ENCODE data around the gene LDLR. TPM values are rescaled to one million over a fixed set of nuclear protein-coding genes. Genes with fewer than 3 reads are reported as not detected.
A peak's percentile ranks its signal among the peaks of the same experiment; 100 is the strongest.

LDLR gene
- total RNA-seq, 1 donor from 2014 or later: 158 TPM

- H3K27ac Mint-ChIP-seq (ENCODE audit: unreplicated experiment): no peak overlapping the region
- H3K9me3 Mint-ChIP-seq (ENCODE audit: unreplicated experiment): no peaks in the 10 kb centered on the region
- H3K36me3 Mint-ChIP-seq (ENCODE audit: low read depth, unreplicated experiment): peaks cover 27% of the 10 kb centered on the region
- H3K4me3 Mint-ChIP-seq (ENCODE audit: unreplicated experiment): no peak overlapping the region
- DNase-seq (ENCODE audit: low spot score): no peak
- H3K4me1 Mint-ChIP-seq (ENCODE audit: unreplicated experiment): peaks cover 7% of the 10 kb centered on the region
- no peaks in the 10 kb centered on the region for H3K27me3 Mint-ChIP-seq (ENCODE audit: unreplicated experiment)
- TF ChIP-seq CTCF (IDR thresholded peaks at IDR 0.05; ENCODE audit: unreplicated experiment): no peak
These were observed 35.1 kb upstream of the LDLR start for GRCh38 chr19:11054200-11054599.

GRCh38 chr19:11054628-11055027, 34.6 kb upstream of the LDLR start:
- DNase-seq (ENCODE audit: low spot score): no peak
- Mint-ChIP-seq H3K27me3 (ENCODE audit: unreplicated experiment) (no peaks in the 10 kb centered on the region), H3K27ac (ENCODE audit: unreplicated experiment) (peak overlapping the region; percentile 18), H3K9me3 (ENCODE audit: unreplicated experiment) (no peaks in the 10 kb centered on the region), H3K36me3 (ENCODE audit: low read depth, unreplicated experiment) (peaks cover 31% of the 10 kb centered on the region), H3K4me3 (ENCODE audit: unreplicated experiment) (peak overlapping the region; percentile 69), H3K4me1 (ENCODE audit: unreplicated experiment) (peaks cover 7% of the 10 kb centered on the region)
- no peak for TF ChIP-seq CTCF (IDR thresholded peaks at IDR 0.05; ENCODE audit: unreplicated experiment)

GRCh38 chr19:11058246-11059030, 30.8 kb upstream of the LDLR start:
- H3K27ac Mint-ChIP-seq (ENCODE audit: unreplicated experiment): no peak overlapping the region
- H3K27me3 Mint-ChIP-seq (ENCODE audit: unreplicated experiment): peaks cover 1% of the 10 kb centered on the region
- peaks cover 39% of the 10 kb centered on the region for H3K36me3 Mint-ChIP-seq (ENCODE audit: low read depth, unreplicated experiment)
- DNase-seq (ENCODE audit: low spot score): no peak
- H3K9me3 Mint-ChIP-seq (ENCODE audit: unreplicated experiment): no peaks in the 10 kb centered on the region
- H3K4me1 Mint-ChIP-seq (ENCODE audit: unreplicated experiment): no peaks in the 10 kb centered on the region
- no peak for TF ChIP-seq CTCF (IDR thresholded peaks at IDR 0.05; ENCODE audit: unreplicated experiment)
- no peak overlapping the region for H3K4me3 Mint-ChIP-seq (ENCODE audit: unreplicated experiment)

- no peak for DNase-seq (ENCODE audit: low spot score)
- TF ChIP-seq CTCF (IDR thresholded peaks at IDR 0.05; ENCODE audit: unreplicated experiment): no peak
These were observed 29.5 kb upstream of the LDLR start for GRCh38 chr19:11059511-11060358.

GRCh38 chr19:11061952-11062351, 27.3 kb upstream of the LDLR start:
- no peak for TF ChIP-seq CTCF (IDR thresholded peaks at IDR 0.05; ENCODE audit: unreplicated experiment)
- no peaks in the 10 kb centered on the region for H3K4me1 Mint-ChIP-seq (ENCODE audit: unreplicated experiment)
- H3K27ac Mint-ChIP-seq (ENCODE audit: unreplicated experiment): no peak overlapping the region
- no peak for DNase-seq (ENCODE audit: low spot score)
- H3K4me3 Mint-ChIP-seq (ENCODE audit: unreplicated experiment): no peak overlapping the region
- no peaks in the 10 kb centered on the region for H3K9me3 Mint-ChIP-seq (ENCODE audit: unreplicated experiment)
- H3K27me3 Mint-ChIP-seq (ENCODE audit: unreplicated experiment): peaks cover 6% of the 10 kb centered on the region
- H3K36me3 Mint-ChIP-seq (ENCODE audit: low read depth, unreplicated experiment): peaks cover 33% of the 10 kb centered on the region

More at GRCh38 chr19:11059511-11060358, 29.5 kb upstream of the LDLR start:
- Mint-ChIP-seq H3K36me3 (ENCODE audit: low read depth, unreplicated experiment) (peaks cover 36% of the 10 kb centered on the region), H3K27ac (ENCODE audit: unreplicated experiment) (peak overlapping the region; percentile 52), H3K4me3 (ENCODE audit: unreplicated experiment) (peak overlapping the region; percentile 73), H3K9me3 (ENCODE audit: unreplicated experiment) (no peaks in the 10 kb centered on the region), H3K4me1 (ENCODE audit: unreplicated experiment) (no peaks in the 10 kb centered on the region), H3K27me3 (ENCODE audit: unreplicated experiment) (peaks cover 3% of the 10 kb centered on the region)
